Skeletal muscle satellite cell (primary cell): ENCODE results near the gene DAB1.

Source experiments
- H3K27me3 ChIP-seq: 2 replicates; pipeline ENCODE4 v1.7.0; 2013; ENCODE audit warnings: low read length; ENCODE audit not compliant: control insufficient read depth, insufficient read depth
- H3K36me3 ChIP-seq: 2 replicates; pipeline ENCODE4 v1.7.0; 2013; ENCODE audit warnings: mild to moderate bottlenecking, control low read depth, low read length; ENCODE audit not compliant: insufficient read depth
- H3K4me1 ChIP-seq: 2 replicates; pipeline ENCODE4 v1.7.0; 2013; ENCODE audit warnings: low read length; ENCODE audit not compliant: control insufficient read depth, insufficient read depth
- H3K4me2 ChIP-seq: 2 replicates; pipeline ENCODE4 v1.7.0; 2013; ENCODE audit warnings: mild to moderate bottlenecking, low read length
- H3K4me3 ChIP-seq: 2 replicates; pipeline ENCODE4 v1.7.0; 2013; ENCODE audit warnings: low read length
- H3K9ac ChIP-seq: 2 replicates; pipeline ENCODE4 v1.7.0; 2013; ENCODE audit warnings: mild to moderate bottlenecking, low read depth, low read length, moderate library complexity
- H3K9me3 ChIP-seq: replicated peaks from 2 replicates; pipeline ENCODE4 v1.7.0; 2013; ENCODE audit warnings: mild to moderate bottlenecking, control low read depth, low read length

The DAB1 gene

GRCh38 chr1:57127976-57128375 is 295.9 kb downstream of the DAB1 start:
- H3K9ac ChIP-seq, result no peak overlapping the region
- no peaks in the 10 kb centered on the region for H3K4me1 ChIP-seq
- H3K4me3 ChIP-seq, result no peak overlapping the region
- no peaks in the 10 kb centered on the region for H3K9me3 ChIP-seq
- H3K27me3 ChIP-seq, result no peaks in the 10 kb centered on the region
- H3K4me2 ChIP-seq, result no peak overlapping the region
- H3K36me3 ChIP-seq, result no peaks in the 10 kb centered on the region

DNA sequence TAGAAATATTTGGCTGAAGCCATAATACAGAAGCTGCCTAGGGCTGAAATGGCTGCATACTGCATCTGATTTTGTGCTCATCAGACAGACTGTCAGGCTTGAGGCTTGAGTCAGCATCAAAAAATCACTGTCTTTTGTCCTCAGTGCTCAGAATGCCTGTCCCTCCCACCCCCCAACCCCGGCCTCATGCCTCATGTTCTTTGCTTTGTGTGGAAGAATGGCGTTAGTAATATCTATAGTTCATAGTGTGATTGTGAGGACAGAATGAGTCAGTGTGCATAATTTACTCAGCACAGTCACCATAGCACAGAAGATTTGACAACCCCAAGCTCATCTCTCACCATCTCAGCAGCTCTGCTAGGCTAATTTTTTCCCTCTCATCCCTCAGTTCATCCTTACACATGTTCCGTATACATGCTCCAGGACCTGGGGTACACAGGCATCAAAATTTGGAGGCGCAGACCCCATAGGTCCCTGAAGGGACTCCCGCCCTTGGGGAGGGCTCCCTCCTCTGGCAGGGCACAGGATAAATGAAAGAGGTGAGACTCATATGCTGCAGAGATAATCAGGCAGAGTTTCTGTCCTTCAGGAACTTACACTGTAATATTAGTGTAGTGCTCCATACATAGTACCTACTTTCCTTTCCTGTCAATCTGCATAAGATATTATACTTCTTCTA is 299.0 kb downstream of the DAB1 start:
- H3K36me3 ChIP-seq, result no peaks in the 10 kb centered on the region
- no peaks in the 10 kb centered on the region for H3K9me3 ChIP-seq
- H3K4me3 ChIP-seq, result no peak overlapping the region
- H3K4me2 ChIP-seq, result no peak overlapping the region
- no peak overlapping the region for H3K9ac ChIP-seq
- H3K4me1 ChIP-seq, result no peaks in the 10 kb centered on the region
- H3K27me3 ChIP-seq, result no peaks in the 10 kb centered on the region

DNA sequence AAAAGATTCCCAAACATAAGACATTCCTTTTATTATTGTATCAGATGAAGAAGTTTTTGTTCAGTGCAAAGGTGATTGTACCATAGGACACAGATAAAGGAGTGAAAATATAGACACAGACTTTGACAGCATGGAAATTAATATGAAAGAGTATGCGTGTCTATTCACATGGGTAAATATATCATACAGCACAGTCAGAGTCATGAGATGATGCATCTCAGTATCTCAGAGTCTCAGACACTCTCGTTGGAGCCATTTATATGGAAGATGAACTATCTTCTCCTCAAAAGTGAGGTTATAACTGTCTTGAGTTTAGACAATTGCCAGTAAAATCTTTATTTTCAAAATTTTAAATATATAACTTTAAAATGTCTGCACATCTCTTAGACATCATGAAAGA is 299.7 kb downstream of the DAB1 start:
- no peaks in the 10 kb centered on the region for H3K27me3 ChIP-seq
- no peaks in the 10 kb centered on the region for H3K9me3 ChIP-seq
- no peaks in the 10 kb centered on the region for H3K36me3 ChIP-seq
- no peak overlapping the region for H3K9ac ChIP-seq
- H3K4me2 ChIP-seq, result no peak overlapping the region
- no peaks in the 10 kb centered on the region for H3K4me1 ChIP-seq
- no peak overlapping the region for H3K4me3 ChIP-seq

DNA sequence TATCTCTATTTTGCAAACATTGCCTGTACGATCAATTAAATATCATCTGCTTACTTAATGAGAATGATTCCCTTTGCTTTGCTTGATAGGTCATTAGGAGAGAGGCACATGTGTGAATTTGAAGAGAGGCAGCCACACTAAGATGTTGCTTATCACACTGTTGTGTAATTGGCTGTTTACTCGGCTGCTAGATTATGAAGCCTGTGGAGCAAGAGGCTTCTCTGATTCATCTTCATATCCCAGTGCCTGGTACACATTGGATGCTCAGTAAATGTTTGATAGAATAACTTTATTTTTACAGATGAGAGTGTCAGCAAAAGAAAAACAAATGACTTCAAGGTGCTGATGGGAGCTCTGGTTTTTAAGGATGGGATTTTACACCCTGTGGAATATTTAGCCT is 301.8 kb downstream of the DAB1 start:
- Histone ChIP-seq H3K4me2 (no peak overlapping the region), H3K9me3 (no peaks in the 10 kb centered on the region), H3K4me1 (no peaks in the 10 kb centered on the region), H3K9ac (no peak overlapping the region), H3K36me3 (no peaks in the 10 kb centered on the region), H3K4me3 (no peak overlapping the region), H3K27me3 (no peaks in the 10 kb centered on the region)

GRCh38 chr1:57118948-57119603 is 304.8 kb downstream of the DAB1 start:
- Histone ChIP-seq H3K36me3 (no peaks in the 10 kb centered on the region), H3K4me3 (no peak overlapping the region), H3K4me1 (no peaks in the 10 kb centered on the region), H3K4me2 (no peak overlapping the region), H3K27me3 (no peaks in the 10 kb centered on the region), H3K9me3 (no peaks in the 10 kb centered on the region), H3K9ac (no peak overlapping the region)

DNA sequence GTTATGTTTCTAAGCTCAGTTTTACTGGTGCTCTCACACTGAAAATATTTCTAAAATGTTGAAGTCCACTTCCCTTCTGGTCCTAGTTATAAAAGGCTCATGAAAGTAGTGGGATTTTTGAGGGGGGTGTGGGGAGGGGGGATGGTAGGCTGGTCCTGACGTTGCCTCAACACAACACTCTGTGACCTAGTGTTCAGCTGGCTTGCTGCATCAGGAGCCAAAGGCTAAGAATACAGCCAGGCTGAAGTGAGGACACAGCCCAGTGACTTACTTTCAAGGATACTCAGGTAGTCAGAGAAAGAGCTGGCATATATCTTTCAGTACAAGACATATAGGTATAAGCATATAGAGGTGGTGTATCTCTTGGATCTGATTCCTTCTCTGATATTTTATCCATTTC is 306.1 kb downstream of the DAB1 start:
- Histone ChIP-seq H3K9me3 (no peaks in the 10 kb centered on the region), H3K4me3 (no peak overlapping the region), H3K9ac (no peak overlapping the region), H3K27me3 (no peaks in the 10 kb centered on the region), H3K36me3 (no peaks in the 10 kb centered on the region), H3K4me2 (no peak overlapping the region), H3K4me1 (no peaks in the 10 kb centered on the region)

DNA sequence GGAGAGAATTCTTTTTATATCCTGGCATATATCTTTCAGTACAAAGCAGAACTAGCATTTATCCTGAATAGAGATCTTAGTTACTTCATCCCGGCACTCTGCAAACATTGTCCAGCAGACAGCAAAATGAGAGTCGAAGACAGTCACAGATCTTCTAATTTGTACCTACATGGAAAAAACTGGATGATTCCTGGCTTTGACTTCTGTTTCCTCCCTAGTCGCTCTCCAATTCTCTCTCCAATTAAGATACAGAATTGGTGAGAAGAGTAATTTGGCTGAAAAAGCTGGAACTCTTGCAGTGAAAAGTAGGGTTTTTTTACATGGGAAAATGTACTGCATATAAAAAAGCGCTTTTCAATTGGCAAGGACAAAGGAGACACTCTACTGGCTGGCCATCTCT is 307.0 kb downstream of the DAB1 start:
- Histone ChIP-seq H3K27me3 (no peaks in the 10 kb centered on the region), H3K4me1 (no peaks in the 10 kb centered on the region), H3K4me2 (no peak overlapping the region), H3K9me3 (no peaks in the 10 kb centered on the region), H3K36me3 (no peaks in the 10 kb centered on the region), H3K4me3 (no peak overlapping the region), H3K9ac (no peak overlapping the region)

GRCh38 chr1:57115030-57115614 is 308.7 kb downstream of the DAB1 start:
- Histone ChIP-seq H3K9ac (no peak overlapping the region), H3K9me3 (no peaks in the 10 kb centered on the region), H3K4me3 (no peak overlapping the region), H3K4me2 (no peak overlapping the region), H3K36me3 (no peaks in the 10 kb centered on the region), H3K27me3 (no peaks in the 10 kb centered on the region), H3K4me1 (no peaks in the 10 kb centered on the region)

DNA sequence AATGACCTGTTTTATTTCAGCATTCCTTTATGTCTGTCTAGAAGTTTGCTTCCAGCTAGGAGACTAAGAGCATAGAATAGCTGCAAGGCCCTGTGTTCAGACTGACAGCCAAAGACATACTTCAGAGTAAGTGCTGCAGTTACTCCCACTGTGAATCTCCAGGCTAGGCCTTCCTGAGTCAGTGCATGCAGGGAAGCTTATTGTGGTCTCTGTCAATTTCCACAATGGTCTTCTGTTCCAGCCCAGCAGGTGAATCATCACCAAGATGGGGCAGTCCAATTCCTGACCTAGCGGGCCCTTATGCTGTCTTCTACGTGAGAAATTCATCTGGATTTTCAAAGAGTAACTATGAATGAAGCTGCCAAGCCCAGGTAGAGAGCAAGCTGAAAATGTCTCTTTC is 311.7 kb downstream of the DAB1 start:
- Histone ChIP-seq H3K9me3 (no peaks in the 10 kb centered on the region), H3K27me3 (no peaks in the 10 kb centered on the region), H3K36me3 (no peaks in the 10 kb centered on the region), H3K4me2 (no peak overlapping the region), H3K4me3 (no peak overlapping the region), H3K9ac (no peak overlapping the region), H3K4me1 (no peaks in the 10 kb centered on the region)

GRCh38 chr1:57111175-57111574 is 312.7 kb downstream of the DAB1 start:
- Histone ChIP-seq H3K9ac (no peak overlapping the region), H3K9me3 (no peaks in the 10 kb centered on the region), H3K4me2 (no peak overlapping the region), H3K27me3 (no peaks in the 10 kb centered on the region), H3K4me1 (no peaks in the 10 kb centered on the region), H3K36me3 (no peaks in the 10 kb centered on the region), H3K4me3 (no peak overlapping the region)

DNA sequence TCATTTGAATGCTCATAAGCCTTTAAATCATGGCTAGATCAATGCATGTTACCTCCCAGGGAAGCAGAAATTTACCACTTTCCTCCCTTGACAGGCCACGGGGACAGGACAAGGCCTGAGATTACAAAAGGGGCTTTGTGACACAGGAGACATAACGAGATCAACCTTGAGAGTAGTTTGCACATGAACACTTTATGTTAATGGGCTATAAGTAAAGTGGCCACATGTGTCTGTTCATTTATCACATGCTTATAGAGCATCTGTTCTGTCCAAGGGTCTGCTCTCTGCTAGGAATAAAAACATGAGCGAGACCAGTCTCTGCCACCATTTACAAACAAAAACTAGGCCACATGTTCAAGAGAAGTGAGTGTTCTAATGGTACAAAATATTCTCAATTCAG is 314.0 kb downstream of the DAB1 start:
- Histone ChIP-seq H3K4me1 (no peaks in the 10 kb centered on the region), H3K9ac (no peak overlapping the region), H3K36me3 (no peaks in the 10 kb centered on the region), H3K27me3 (no peaks in the 10 kb centered on the region), H3K4me2 (no peak overlapping the region), H3K9me3 (no peaks in the 10 kb centered on the region), H3K4me3 (no peak overlapping the region)

DNA sequence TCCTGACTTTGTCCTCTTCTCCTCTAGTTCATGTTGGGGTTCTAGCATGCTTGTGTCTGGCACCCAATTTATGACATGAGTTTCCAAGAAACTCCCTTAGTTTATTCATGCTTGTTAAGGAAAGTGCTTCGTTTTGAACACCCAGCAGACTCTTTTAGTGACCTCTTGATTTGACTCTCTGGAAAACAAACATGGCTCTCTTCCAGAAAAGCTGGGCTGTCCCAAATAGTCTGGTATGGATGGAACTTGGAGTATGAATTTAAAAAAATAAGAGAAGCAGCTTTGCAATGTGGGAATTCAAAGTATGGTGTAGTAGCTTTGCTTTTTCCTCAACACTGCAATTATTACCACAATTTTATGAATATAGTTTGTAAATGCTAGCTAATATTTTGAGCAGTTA is 314.6 kb downstream of the DAB1 start:
- Histone ChIP-seq H3K9ac (no peak overlapping the region), H3K27me3 (no peaks in the 10 kb centered on the region), H3K9me3 (no peaks in the 10 kb centered on the region), H3K36me3 (no peaks in the 10 kb centered on the region), H3K4me3 (no peak overlapping the region), H3K4me1 (no peaks in the 10 kb centered on the region), H3K4me2 (no peak overlapping the region)
